Activated T-helper 17 cell treated with anti-CD3 and anti-CD28 coated beads, Interleukin-2, amount 50 U/mL, for 72 hours (primary cell): ENCODE data around the gene CCNT2. TPM values are rescaled to one million over a fixed set of nuclear protein-coding genes. Genes with fewer than 3 reads are reported as not detected.
"Not testable (repeated sequence)": the region's sequence is repeated elsewhere in the genome, so short reads cannot be mapped to it uniquely, and the experiment has no call there.

ENCODE experiments used
- ATAC-seq: fragments of 150-1000 bp; cut with Tn5 transposase; replicated peaks from 2 replicates; pipeline ENCODE4 v1.10.0; 2021; ENCODE audit warnings: mild to moderate bottlenecking, moderate library complexity
- H3K27ac Mint-ChIP-seq: one replicate; pipeline ENCODE4 v1.8.0; 2022; ENCODE audit warnings: mixed read lengths
- H3K27me3 Mint-ChIP-seq: one replicate; pipeline ENCODE4 v1.8.0; 2022; ENCODE audit warnings: mixed read lengths
- H3K36me3 Mint-ChIP-seq: one replicate; pipeline ENCODE4 v1.8.0; 2022; ENCODE audit warnings: low read depth, mild to moderate bottlenecking, mixed read lengths
- H3K4me1 Mint-ChIP-seq: one replicate; pipeline ENCODE4 v1.8.0; 2022; ENCODE audit warnings: mixed read lengths
- H3K4me3 Mint-ChIP-seq: one replicate; pipeline ENCODE4 v1.8.0; 2022; ENCODE audit warnings: mild to moderate bottlenecking, mixed read lengths
- H3K9me3 Mint-ChIP-seq: one replicate; pipeline ENCODE4 v1.8.0; 2022; ENCODE audit warnings: mixed read lengths
- total RNA-seq, 2 donors: library from RNA; stranded (reverse); gene quantifications; one replicate each; pipeline ENCODE4 v1.2.3, GENCODE V29; 2022

The CCNT2 gene
- total RNA-seq, 2 donors from 2014 or later = 29.0 to 33.2 TPM

DNA sequence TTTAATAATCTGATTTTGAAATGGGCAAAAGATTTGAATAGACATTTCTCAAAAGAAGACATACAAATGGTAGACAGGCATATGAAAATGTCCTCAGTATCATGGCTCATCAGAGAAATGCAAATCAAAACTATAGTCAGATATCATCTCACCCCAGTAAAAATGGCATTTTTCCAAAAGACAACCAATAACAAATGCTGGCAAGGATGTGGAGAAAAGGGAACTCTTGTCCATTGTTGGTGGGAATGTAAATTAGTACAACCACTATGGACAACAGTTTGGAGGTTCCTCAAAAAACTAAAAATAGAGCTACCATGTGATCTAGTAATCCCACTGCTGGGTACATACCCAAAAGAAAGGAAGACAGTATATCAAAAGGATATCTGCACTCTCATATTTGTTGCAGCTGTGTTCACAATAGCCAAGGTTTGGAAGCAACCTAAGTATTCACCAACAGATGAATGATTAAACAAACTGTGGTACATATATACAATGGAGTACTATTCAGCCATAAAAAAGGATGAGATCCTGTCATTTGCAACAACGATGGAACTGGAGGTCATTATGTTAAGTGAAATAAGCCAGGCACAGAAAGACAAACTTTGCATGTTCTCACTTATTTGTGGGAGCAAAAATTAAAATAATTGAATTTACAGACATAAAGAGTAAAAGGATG, 11.0 kb upstream of the CCNT2 start:
- not testable (repeated sequence) for ATAC-seq, H3K4me3 Mint-ChIP-seq, H3K4me1 Mint-ChIP-seq, H3K36me3 Mint-ChIP-seq, H3K27ac Mint-ChIP-seq, H3K9me3 Mint-ChIP-seq
- H3K27me3 Mint-ChIP-seq = peaks cover 12% of the 10 kb centered on the region

DNA sequence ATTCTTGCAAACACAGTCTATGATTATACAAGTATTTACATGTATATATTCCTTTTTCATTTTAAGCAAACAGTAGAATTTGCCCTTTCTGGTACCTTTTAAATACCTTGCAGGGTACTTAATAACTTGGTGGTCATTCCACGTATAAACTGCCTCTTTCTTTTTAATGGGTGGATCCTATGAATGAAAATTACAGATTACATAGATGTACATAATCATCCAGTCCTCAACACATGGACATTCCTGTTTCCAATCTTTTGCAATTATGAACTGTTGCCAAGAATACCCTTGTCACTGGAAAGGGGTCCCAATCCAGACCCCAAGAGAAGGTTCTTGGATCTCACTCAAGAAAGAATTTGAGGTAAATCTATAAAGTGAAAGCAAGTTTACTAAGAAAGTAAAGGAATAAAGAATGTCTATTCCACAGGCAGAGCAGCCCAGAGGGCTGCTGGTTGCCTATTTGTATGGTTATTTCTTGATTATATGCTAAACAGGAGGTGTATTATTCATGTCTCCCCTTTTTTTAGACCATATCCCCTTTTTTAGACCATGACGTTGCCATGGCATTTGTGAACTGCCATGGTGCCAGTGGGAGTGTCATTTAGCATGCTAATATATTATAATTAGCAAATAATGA, 7.7 kb upstream of the CCNT2 start:
- Mint-ChIP-seq H3K27ac (no peak overlapping the region), H3K9me3 (peaks cover 4% of the 10 kb centered on the region), H3K27me3 (peaks cover 6% of the 10 kb centered on the region), H3K36me3 (no peaks in the 10 kb centered on the region), H3K4me1 (peaks cover 4% of the 10 kb centered on the region), H3K4me3 (no peak overlapping the region)
- ATAC-seq = no peak

DNA sequence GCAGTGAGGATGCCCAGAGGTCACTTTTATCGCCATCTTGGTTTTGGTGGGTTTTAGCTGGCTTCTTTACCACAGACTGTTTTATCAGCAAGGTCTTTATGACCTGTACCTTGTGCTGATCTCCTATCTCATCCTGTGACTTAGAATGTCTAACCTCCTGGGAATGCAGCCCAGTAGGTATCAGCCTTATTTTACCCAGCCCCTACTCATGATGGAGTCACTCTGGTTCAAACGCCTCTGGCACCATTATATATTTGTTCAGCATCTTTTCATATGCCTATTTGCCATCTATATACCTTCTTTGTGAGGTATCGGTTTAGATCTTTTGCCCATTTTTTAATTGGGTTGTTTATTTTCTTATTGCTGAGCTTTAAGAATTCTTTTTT, 7.2 kb upstream of the CCNT2 start:
- no peak for ATAC-seq
- Mint-ChIP-seq H3K27ac (no peak overlapping the region), H3K4me3 (no peak overlapping the region), H3K27me3 (peaks cover 3% of the 10 kb centered on the region), H3K36me3 (no peaks in the 10 kb centered on the region), H3K4me1 (peaks cover 4% of the 10 kb centered on the region), H3K9me3 (peaks cover 4% of the 10 kb centered on the region)

DNA sequence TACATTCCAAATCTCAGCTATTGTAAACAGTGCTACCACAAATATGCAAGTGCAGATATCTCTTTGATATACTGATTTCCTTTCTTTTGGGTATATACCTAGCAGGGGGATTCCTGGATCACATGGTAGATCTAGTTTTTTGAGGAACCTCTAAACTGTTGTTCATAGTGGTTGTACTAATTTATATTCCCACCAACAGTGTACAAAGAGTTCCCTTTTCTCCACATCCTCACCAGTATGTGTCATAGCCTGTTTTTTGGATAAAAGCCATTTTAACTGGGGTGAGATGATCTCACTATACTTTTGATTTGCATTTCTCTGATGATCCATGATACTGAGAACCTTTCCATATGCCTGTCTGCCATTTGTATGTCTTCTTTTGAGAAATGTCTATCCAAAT, 6.3 kb upstream of the CCNT2 start:
- Mint-ChIP-seq H3K27me3 (peaks cover 3% of the 10 kb centered on the region), H3K27ac (no peak overlapping the region), H3K9me3 (peaks cover 4% of the 10 kb centered on the region), H3K4me3 (no peak overlapping the region), H3K4me1 (peaks cover 4% of the 10 kb centered on the region), H3K36me3 (no peaks in the 10 kb centered on the region)
- no peak for ATAC-seq

GRCh38 chr2:134917360-134917865, 1.2 kb upstream of the CCNT2 start:
- Mint-ChIP-seq H3K9me3 (no peaks in the 10 kb centered on the region), H3K36me3 (peaks cover 44% of the 10 kb centered on the region), H3K27ac (peak overlapping the region; percentile 93), H3K27me3 (no peaks in the 10 kb centered on the region), H3K4me1 (peaks cover 5% of the 10 kb centered on the region), H3K4me3 (peak overlapping the region; percentile 98)
- no peak for ATAC-seq

GRCh38 chr2:134917888-134918525, 615 bp upstream of the CCNT2 start:
- peak overlapping the region; percentile 93 for H3K27ac Mint-ChIP-seq
- no peaks in the 10 kb centered on the region for H3K27me3 Mint-ChIP-seq
- peak overlapping the region; percentile 98 for H3K4me3 Mint-ChIP-seq
- H3K4me1 Mint-ChIP-seq = peaks cover 10% of the 10 kb centered on the region
- peaks cover 50% of the 10 kb centered on the region for H3K36me3 Mint-ChIP-seq
- ATAC-seq = peak; percentile 80
- H3K9me3 Mint-ChIP-seq = no peaks in the 10 kb centered on the region

GRCh38 chr2:134919341-134920210, 954 bp downstream of the CCNT2 start:
- H3K4me3 Mint-ChIP-seq = peak overlapping the region; percentile 98
- peaks cover 16% of the 10 kb centered on the region for H3K4me1 Mint-ChIP-seq
- no peaks in the 10 kb centered on the region for H3K27me3 Mint-ChIP-seq
- H3K36me3 Mint-ChIP-seq = peaks cover 66% of the 10 kb centered on the region
- H3K9me3 Mint-ChIP-seq = no peaks in the 10 kb centered on the region
- no peak for ATAC-seq
- H3K27ac Mint-ChIP-seq = peak overlapping the region; percentile 93

- peaks cover 3% of the 10 kb centered on the region for H3K9me3 Mint-ChIP-seq
- peaks cover 89% of the 10 kb centered on the region for H3K36me3 Mint-ChIP-seq
- no peaks in the 10 kb centered on the region for H3K27me3 Mint-ChIP-seq
- H3K4me1 Mint-ChIP-seq = peaks cover 42% of the 10 kb centered on the region
- ATAC-seq = no peak
- H3K4me3 Mint-ChIP-seq = peak overlapping the region; percentile 50
- H3K27ac Mint-ChIP-seq = peak overlapping the region; percentile 25
Observed at GRCh38 chr2:134924912-134925311, 6.3 kb downstream of the CCNT2 start.

GRCh38 chr2:134926231-134926931, 7.8 kb downstream of the CCNT2 start:
- peaks cover 90% of the 10 kb centered on the region for H3K36me3 Mint-ChIP-seq
- H3K27ac Mint-ChIP-seq = peak overlapping the region; percentile 79
- ATAC-seq = no peak
- H3K4me1 Mint-ChIP-seq = peaks cover 45% of the 10 kb centered on the region
- no peaks in the 10 kb centered on the region for H3K27me3 Mint-ChIP-seq
- H3K9me3 Mint-ChIP-seq = peaks cover 3% of the 10 kb centered on the region
- peak overlapping the region; percentile 50 for H3K4me3 Mint-ChIP-seq

- ATAC-seq = peak; percentile 46
- Mint-ChIP-seq H3K27me3 (no peaks in the 10 kb centered on the region), H3K4me3 (no peak overlapping the region), H3K36me3 (peaks cover 91% of the 10 kb centered on the region), H3K4me1 (peaks cover 47% of the 10 kb centered on the region), H3K9me3 (peaks cover 3% of the 10 kb centered on the region), H3K27ac (no peak overlapping the region)
Observed at GRCh38 chr2:134927195-134927594, 8.6 kb downstream of the CCNT2 start.

DNA sequence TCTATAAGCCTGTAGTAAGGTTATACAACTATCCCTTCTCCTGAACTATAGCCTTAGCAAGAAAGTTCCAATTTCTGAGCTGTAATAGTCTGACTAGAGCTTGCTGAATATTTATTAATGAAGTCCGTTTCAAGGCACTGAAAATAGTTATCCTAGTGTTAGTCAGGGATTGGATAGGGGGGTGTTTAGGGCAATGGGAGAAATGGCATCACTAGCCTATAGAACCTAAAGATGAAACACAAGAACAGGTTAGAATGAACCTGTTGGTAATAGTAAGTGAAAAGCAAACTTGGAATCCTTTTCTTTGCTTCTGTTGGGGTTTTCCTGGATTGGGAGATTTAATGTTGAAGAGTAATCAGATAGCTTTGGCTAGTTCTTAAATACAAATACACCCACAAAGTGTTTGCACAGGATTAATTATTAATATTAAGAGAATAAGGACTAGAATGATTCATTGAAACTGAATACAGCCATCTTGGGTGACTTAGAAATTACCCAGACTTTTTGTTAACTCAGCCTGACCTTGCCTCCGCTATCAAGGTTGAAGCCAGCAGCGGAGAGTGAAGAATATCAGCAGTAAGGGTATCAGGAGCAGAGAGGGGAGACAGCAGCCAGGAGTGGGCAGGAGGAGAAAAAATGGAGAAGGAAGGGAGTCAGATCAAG, 14.4 kb downstream of the CCNT2 start:
- H3K4me3 Mint-ChIP-seq = no peak overlapping the region
- H3K27ac Mint-ChIP-seq = peak overlapping the region; percentile 35
- H3K4me1 Mint-ChIP-seq = peaks cover 29% of the 10 kb centered on the region
- no peak for ATAC-seq
- no peaks in the 10 kb centered on the region for H3K27me3 Mint-ChIP-seq
- peaks cover 95% of the 10 kb centered on the region for H3K36me3 Mint-ChIP-seq
- no peaks in the 10 kb centered on the region for H3K9me3 Mint-ChIP-seq

DNA sequence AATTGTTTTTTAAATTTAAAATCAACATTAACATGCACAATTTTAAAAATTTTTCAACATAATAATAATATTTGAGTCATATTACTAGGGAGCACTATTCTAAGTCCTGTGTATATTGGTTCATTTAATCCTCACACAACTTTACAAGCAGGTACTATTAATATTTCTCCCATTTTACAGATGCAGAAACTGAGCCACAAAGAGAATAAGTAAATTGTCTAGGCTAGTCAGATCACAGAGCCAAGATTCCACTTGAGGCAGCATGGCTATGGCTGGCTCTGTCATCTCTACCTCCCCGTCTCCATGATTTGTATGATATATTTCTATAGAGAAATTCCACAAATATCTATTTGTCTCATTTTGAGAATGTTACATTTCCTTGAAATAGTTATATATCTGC, 15.1 kb downstream of the CCNT2 start:
- no peaks in the 10 kb centered on the region for H3K9me3 Mint-ChIP-seq
- H3K27me3 Mint-ChIP-seq = no peaks in the 10 kb centered on the region
- H3K4me1 Mint-ChIP-seq = peaks cover 24% of the 10 kb centered on the region
- peak overlapping the region; percentile 5 for H3K4me3 Mint-ChIP-seq
- ATAC-seq = no peak
- peaks cover 97% of the 10 kb centered on the region for H3K36me3 Mint-ChIP-seq
- H3K27ac Mint-ChIP-seq = peak overlapping the region; percentile 25

GRCh38 chr2:134934150-134934549, 15.5 kb downstream of the CCNT2 start:
- Mint-ChIP-seq H3K4me1 (peaks cover 24% of the 10 kb centered on the region), H3K27me3 (no peaks in the 10 kb centered on the region), H3K36me3 (peaks cover 99% of the 10 kb centered on the region)

More at GRCh38 chr2:134934150-134934549, 15.5 kb downstream of the CCNT2 start:
- Mint-ChIP-seq H3K9me3 (no peaks in the 10 kb centered on the region), H3K4me3 (peak overlapping the region; percentile 5), H3K27ac (peak overlapping the region; percentile 25)
- ATAC-seq = no peak
